G401 (cell line): Measurements from ENCODE around the gene MESD. TPM values are rescaled to one million over a fixed set of nuclear protein-coding genes. Genes with fewer than 3 reads are reported as not detected.

Source experiments
- DNase-seq: peaks from one replicate; pipeline ENCODE4 v3.0.0-alpha.2; 2015; ENCODE audit warnings: low spot score
- in situ Hi-C: cut with HindIII; loops from 2 replicates; pipeline ENCODE4 v1.10.0; 2016; ENCODE audit warnings: low sequenced_read_pairs, mixed read lengths
- total RNA-seq: library from RNA; depleted of rRNA; stranded (reverse); fragments of >200 nt; shearing (Covaris generic); gene quantifications from 2 replicates; pipeline ENCODE4 v1.2.3, GENCODE V29; 2014

MESD gene
- total RNA-seq, 1 experiment from 2014 or later, result 25.1 TPM

DNA sequence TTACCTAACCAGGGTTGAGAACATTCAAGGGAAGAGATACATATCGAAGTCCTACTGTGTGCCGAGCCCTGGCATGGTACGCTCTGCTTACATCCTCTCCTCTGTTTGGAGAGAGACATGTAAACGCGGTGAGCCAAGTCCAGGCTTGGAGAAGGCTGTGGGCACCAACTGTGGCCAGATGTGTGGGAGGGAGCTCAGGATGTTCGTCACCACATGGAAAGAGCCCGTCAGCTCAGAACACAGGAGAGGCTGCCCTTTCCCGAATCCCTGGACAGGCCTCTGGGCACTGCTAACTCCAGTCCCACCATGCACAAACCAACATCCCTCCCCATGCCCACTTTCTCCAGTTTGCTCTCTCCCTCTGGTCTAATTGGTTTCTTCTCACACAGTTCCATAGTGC, 43.0 kb downstream of the MESD start:
- in situ Hi-C loops, result no loop called here
- DNase-seq, result no peak

- no peak for DNase-seq
- in situ Hi-C loops, result no loop called here
Measured at GRCh38 chr15:80945605-80946004, 44.0 kb downstream of the MESD start.

GRCh38 chr15:80944818-80945217, 44.8 kb downstream of the MESD start:
- no peak for DNase-seq
- in situ Hi-C loops, result no loop called here

DNA sequence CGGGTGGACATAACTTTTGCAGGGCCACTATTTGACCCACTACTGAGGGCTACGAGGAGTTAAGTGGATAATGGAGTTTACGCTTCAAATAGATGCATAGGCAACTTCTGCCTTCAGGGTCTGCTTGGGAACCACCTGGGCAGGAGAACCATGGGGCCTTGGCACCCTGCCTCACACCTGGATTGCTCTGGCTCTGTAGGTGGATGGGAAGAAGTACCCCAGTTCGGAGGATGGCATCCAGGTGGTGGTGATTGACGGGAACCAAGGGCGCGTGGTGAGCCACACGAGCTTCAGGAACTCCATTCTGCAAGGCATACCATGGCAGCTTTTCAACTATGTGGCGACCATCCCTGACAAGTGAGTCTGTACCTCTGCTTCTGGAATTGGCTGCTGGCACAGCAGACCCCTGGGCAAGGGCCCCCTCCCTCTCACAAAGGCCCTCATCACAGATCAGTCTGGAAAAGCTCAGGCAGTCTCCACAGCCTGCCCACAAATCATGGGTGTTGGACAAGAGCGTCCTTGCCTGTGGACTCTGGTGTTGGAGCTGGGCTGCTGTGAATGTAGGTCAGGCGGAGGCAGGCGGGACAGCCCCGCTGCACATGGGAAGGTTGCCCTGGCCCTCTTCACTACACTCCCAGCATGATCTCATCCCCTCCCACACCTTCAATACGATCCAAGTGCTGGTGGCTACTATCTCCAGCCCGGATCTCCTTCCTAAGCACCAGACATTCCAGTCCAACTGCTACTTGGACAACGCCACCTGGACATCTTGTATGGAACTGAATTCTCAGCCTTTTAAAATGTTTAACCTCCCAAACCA, 46.7 kb downstream of the MESD start:
- in situ Hi-C loops, result no loop called here
- DNase-seq, result peak; percentile 89

GRCh38 chr15:80942266-80942665, 47.4 kb downstream of the MESD start:
- in situ Hi-C loops, result no loop called here
- DNase-seq, result no peak

DNA sequence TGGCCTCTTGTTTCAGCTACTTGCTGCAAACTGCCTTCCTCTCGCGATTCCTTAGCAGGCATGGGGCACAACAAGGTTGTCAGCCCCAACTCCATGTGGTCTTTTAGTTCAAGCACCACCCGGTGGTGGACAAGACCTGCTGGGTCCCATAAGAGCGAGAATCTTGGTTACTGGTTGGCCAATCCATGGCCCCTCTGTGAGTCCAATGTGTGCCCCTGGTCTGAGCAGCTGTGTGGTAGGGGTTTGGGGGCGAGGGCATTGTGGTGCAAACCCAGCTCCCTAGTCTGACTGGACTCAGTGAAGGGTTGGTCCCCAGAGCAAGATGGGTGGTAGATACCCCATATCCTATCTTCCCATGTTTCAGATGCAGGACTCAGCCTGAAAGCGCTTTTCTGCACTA, 48.8 kb downstream of the MESD start:
- no peak for DNase-seq
- in situ Hi-C loops, result no loop called here

- in situ Hi-C loops, result no loop called here
- DNase-seq, result no peak
Measured at GRCh38 chr15:80940331-80940730, 49.3 kb downstream of the MESD start.

DNA sequence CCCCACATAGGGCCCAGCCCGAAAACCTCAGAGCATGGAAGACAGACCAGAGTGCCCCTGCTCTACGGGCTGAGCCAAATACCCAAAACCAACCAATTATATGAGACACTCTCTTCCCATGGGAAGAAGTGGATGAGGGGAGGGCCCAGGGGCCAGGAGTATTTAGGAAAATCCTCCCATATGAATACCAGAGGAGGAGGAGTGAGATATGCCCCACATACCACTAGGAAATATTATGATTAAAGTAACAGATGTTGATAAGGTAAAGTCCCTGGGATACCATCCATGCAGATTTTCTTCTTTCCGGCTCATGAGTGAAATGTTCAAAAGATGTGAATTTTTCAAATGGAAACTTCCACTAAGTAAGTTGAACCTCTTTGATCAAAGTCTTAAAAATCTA, 50.4 kb downstream of the MESD start:
- in situ Hi-C loops, result no loop called here
- DNase-seq, result no peak

- DNase-seq, result no peak
- in situ Hi-C loops, result no loop called here
Measured at GRCh38 chr15:80937718-80938117, 51.9 kb downstream of the MESD start.

DNA sequence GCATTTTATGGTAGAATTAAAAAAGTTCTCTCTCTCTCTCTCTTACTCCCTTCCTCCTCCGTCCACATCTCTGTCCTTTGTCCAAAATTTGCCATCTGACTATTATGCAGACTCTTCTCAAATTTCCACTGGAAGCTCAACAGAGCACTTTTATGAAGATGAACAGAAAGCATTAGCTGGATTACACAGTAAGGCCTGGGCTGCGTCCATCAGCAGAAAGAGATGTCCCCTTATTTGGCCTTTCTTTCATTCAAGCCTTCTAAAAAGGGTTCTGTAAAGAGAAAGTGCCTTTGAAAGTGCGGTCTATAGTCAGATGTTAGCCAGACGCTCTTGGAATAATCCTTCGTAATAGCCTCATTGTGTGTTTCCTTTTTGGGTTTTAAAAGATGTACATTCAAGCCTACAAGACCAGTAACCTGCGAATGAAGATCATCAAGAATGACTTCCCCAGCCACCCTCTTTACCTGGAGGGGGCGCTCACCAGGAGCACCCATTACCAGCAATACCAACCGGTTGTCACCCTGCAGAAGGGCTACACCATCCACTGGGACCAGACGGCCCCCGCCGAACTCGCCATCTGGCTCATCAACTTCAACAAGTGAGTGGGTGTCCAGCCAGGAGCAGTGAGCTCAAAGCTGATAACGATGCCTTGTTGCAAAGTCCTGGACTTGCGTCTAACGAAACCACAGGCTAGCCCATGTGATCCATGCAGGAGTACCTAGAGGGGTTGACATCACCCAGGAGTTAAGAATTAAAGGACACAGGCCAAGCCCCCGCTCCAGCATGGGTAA, 53.1 kb downstream of the MESD start:
- in situ Hi-C loops, result no loop called here
- no peak for DNase-seq

DNA sequence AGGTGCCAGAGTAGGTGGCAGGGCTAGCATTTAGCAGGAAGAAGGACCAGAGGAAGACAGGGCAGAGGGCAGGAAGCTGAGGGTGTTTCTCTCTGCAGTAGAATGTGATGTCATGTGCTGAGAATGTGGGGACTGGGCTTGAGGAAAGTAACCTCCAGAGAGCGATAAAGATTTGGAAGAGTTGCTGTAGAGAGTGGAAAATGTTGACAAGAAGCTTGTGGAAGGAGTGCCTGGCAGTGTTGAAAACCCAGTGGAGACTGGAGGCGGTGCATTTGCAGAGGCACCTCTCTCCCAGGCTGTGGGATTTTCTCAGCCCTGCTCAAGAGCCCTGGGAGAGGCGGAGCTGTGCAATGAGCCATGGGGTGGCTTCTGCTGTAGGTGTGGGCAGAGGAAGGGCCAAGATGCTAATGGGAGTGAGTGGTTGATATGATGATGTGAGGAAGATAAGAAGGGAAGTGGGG, 54.8 kb downstream of the MESD start:
- in situ Hi-C loops, result no loop called here

GRCh38 chr15:80932989-80933388, 56.6 kb downstream of the MESD start:
- in situ Hi-C loops, result no loop called here
- DNase-seq, result no peak

More for the DNA sequence above, 54.8 kb downstream of the MESD start:
- no peak for DNase-seq

GRCh38 chr15:80932513-80932815, 57.2 kb downstream of the MESD start:
- DNase-seq, result no peak
- in situ Hi-C loops, result no loop called here

DNA sequence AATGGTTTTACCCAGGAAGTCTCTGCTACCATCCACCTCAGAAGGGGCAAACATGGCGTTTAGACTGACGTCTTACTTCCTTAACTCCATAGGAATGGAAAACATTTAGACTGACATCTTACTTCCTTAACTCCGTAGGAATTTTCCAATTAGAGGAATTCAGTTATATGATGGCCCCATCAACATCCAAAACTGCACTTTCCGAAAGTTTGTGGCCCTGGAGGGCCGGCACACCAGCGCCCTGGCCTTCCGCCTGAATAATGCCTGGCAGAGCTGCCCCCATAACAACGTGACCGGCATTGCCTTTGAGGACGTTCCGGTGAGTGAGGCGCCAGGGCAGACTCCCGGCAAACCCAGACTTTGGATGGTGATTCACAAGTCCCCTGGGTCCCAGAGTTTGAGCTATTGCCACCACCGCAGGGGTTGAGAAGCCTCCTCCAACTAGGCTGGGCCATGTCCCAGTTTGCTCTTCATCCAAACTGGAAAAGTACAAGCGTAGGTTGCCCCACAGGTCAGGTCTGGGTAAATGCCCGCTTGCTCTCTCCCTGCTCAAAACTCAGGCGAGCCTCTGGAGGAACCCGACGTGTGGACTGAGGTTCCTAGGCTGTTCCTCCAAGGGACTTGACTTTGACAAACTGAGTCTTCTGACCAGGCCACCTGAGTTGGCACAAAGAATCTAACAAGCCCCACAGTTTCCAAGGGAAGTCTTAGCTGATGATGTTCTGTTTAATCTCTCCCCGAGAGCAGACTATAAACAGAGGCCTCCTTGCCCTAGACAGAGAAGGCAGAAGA, 57.7 kb downstream of the MESD start:
- DNase-seq, result no peak
- in situ Hi-C loops, result no loop called here

- no peak for DNase-seq
- in situ Hi-C loops, result no loop called here
Measured at GRCh38 chr15:80931191-80931590, 58.4 kb downstream of the MESD start.

- in situ Hi-C loops, result no loop called here
- DNase-seq, result no peak
Measured at GRCh38 chr15:80929689-80930088, 59.9 kb downstream of the MESD start.

DNA sequence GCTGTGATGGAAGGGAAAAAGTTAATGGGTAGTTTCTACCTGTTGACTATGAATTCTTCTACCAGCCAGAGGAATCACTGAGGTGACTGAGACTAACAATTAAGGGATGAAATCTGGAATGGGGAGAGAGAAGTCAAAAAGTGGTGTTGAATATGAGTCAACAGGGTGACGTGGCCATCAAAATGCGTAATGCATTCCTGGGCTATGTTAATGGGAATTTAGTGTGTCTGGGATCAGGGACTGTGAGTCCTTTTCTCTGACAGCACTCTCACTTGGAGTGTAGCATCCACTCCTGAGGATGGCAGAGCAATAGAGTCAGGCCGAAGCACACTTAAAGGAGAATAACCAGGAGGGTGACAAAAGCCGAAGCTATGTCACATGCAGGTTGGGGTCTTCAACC, 60.4 kb downstream of the MESD start:
- no peak for DNase-seq
- in situ Hi-C loops, result no loop called here

- no peak for DNase-seq
- in situ Hi-C loops, result no loop called here
Measured at GRCh38 chr15:80926126-80926525, 63.5 kb downstream of the MESD start.

- DNase-seq, result peak; percentile 92
- in situ Hi-C loops, result no loop called here
Measured at GRCh38 chr15:80925597-80926059, 64.0 kb downstream of the MESD start.

GRCh38 chr15:80924278-80924677, 65.3 kb downstream of the MESD start:
- in situ Hi-C loops, result no loop called here
- DNase-seq, result no peak
